Measurements from ENCODE around the gene MYO1H.

MYO1H gene

DNA sequence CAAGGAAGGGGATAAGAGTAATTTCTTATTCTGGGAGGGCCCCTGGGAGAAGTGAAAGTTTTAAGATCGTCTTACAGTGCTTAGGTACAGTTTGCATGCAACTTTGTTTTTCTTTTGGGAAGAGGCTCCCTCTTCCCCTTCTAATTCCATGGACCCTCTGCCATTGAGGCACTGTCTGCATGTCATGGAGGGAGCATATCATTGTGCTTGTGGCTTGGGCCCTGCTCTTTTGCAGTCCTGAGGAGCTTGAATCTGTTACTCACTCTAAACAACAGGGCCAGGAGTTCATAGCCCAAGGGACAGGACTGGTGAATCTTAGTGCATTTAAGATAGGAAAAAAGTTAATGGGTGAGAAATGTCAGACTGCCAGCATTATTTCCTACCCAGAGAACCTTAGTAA, 132.1 kb downstream of the MYO1H start:
- no peak for TF ChIP-seq YY1 (IDR thresholded peaks at IDR 0.05; ENCODE audit: low read depth)

GRCh38 chr12:109480356-109480755, 132.7 kb downstream of the MYO1H start:
- TF ChIP-seq ZBTB7A (IDR thresholded peaks at IDR 0.05; ENCODE audit: low read depth) (no peak), MAX (IDR thresholded peaks at IDR 0.05) (no peak), NFIC (IDR thresholded peaks at IDR 0.05) (no peak), FOXM1 (IDR thresholded peaks at IDR 0.05; ENCODE audit: borderline replicate concordance, low read depth) (no peak), TAF1 (IDR thresholded peaks at IDR 0.05; ENCODE audit: low read depth) (no peak), TEAD4 (IDR thresholded peaks at IDR 0.05) (no peak), EP300 (IDR thresholded peaks at IDR 0.05; ENCODE audit: borderline replicate concordance) (no peak), YY1 (IDR thresholded peaks at IDR 0.05; ENCODE audit: low read depth) (no peak), USF1 (IDR thresholded peaks at IDR 0.05) (no peak), TCF12 (IDR thresholded peaks at IDR 0.05; ENCODE audit: low read depth) (no peak), CEBPB (IDR thresholded peaks at IDR 0.05) (no peak), EGR1 (IDR thresholded peaks at IDR 0.05) (no peak), RAD21 (IDR thresholded peaks at IDR 0.05; ENCODE audit: low read depth) (no peak)

DNA sequence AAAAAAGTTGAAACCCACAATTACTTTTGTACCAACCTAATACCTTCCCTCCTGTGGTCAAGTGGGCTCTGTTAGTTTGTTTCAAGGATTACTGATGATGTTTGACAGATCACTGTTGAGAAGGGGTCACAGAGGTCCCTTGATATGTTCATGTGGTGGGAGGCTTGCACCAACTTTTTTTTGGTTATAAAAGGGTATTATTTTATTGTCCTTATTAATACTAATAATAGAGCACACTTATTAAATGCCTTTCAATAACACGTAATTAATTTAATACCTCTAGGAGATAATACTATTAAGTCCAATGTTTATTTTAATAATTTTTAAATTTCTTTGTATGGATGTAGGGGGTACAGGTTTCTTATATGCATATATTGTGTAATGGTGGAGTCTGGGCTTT, 134.2 kb downstream of the MYO1H start:
- TF ChIP-seq TEAD4 (IDR thresholded peaks at IDR 0.05) (no peak), TCF12 (IDR thresholded peaks at IDR 0.05; ENCODE audit: low read depth) (no peak), FOXM1 (IDR thresholded peaks at IDR 0.05; ENCODE audit: borderline replicate concordance, low read depth) (no peak), REST (IDR thresholded peaks at IDR 0.05; ENCODE audit: low read depth) (no peak), EP300 (IDR thresholded peaks at IDR 0.05; ENCODE audit: borderline replicate concordance) (no peak), CEBPB (IDR thresholded peaks at IDR 0.05) (no peak), TAF1 (IDR thresholded peaks at IDR 0.05; ENCODE audit: low read depth) (no peak), RAD21 (IDR thresholded peaks at IDR 0.05; ENCODE audit: low read depth) (no peak), USF1 (IDR thresholded peaks at IDR 0.05) (no peak), NFIC (IDR thresholded peaks at IDR 0.05) (no peak), YY1 (IDR thresholded peaks at IDR 0.05; ENCODE audit: low read depth) (no peak), ZBTB7A (IDR thresholded peaks at IDR 0.05; ENCODE audit: low read depth) (no peak), CREB1 (IDR thresholded peaks at IDR 0.05; ENCODE audit: low read depth) (no peak), MAX (IDR thresholded peaks at IDR 0.05) (no peak), EGR1 (IDR thresholded peaks at IDR 0.05) (no peak)

- TF ChIP-seq CEBPB (IDR thresholded peaks at IDR 0.05) (no peak), EP300 (IDR thresholded peaks at IDR 0.05; ENCODE audit: borderline replicate concordance) (no peak), ZBTB7A (IDR thresholded peaks at IDR 0.05; ENCODE audit: low read depth) (no peak), REST (IDR thresholded peaks at IDR 0.05; ENCODE audit: low read depth) (no peak), TEAD4 (IDR thresholded peaks at IDR 0.05) (no peak), NFIC (IDR thresholded peaks at IDR 0.05) (no peak), CREB1 (IDR thresholded peaks at IDR 0.05; ENCODE audit: low read depth) (no peak)
These were observed 134.8 kb downstream of the MYO1H start for GRCh38 chr12:109482491-109482890.

DNA sequence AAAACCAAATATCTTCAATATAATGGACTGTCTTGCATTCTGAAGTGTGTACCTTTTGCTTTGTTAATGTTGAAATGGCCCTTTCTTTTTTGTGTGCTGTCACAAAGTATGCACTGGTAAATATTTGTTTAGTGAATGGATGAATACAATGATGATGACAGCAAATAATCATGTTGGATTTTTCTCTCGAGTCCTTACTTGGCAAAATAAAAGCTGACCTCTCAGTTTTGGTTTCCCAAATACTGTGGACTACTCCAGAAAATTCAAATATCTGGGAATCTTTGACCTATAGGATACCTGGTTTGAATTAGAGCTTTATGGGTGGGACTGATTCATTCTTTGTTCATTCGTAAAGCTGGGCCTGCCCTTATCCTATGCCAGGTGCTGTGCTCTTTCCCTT, 135.2 kb downstream of the MYO1H start:
- TF ChIP-seq EGR1 (IDR thresholded peaks at IDR 0.05) (no peak), TEAD4 (IDR thresholded peaks at IDR 0.05) (no peak), TAF1 (IDR thresholded peaks at IDR 0.05; ENCODE audit: low read depth) (no peak), MAX (IDR thresholded peaks at IDR 0.05) (no peak), ZBTB7A (IDR thresholded peaks at IDR 0.05; ENCODE audit: low read depth) (no peak), CEBPB (IDR thresholded peaks at IDR 0.05) (no peak), USF1 (IDR thresholded peaks at IDR 0.05) (no peak), EP300 (IDR thresholded peaks at IDR 0.05; ENCODE audit: borderline replicate concordance) (no peak), RAD21 (IDR thresholded peaks at IDR 0.05; ENCODE audit: low read depth) (no peak), FOXM1 (IDR thresholded peaks at IDR 0.05; ENCODE audit: borderline replicate concordance, low read depth) (no peak), TCF12 (IDR thresholded peaks at IDR 0.05; ENCODE audit: low read depth) (no peak), CREB1 (IDR thresholded peaks at IDR 0.05; ENCODE audit: low read depth) (no peak), REST (IDR thresholded peaks at IDR 0.05; ENCODE audit: low read depth) (no peak), YY1 (IDR thresholded peaks at IDR 0.05; ENCODE audit: low read depth) (no peak), NFIC (IDR thresholded peaks at IDR 0.05) (no peak)
